ENCODE results near the gene PKIG. TPM values are rescaled to one million over a fixed set of nuclear protein-coding genes. Genes with fewer than 3 reads are reported as not detected.

The PKIG gene
- total RNA-seq, 2 experiments from 2014 or later, result 2.1 to 2.2 TPM

DNA sequence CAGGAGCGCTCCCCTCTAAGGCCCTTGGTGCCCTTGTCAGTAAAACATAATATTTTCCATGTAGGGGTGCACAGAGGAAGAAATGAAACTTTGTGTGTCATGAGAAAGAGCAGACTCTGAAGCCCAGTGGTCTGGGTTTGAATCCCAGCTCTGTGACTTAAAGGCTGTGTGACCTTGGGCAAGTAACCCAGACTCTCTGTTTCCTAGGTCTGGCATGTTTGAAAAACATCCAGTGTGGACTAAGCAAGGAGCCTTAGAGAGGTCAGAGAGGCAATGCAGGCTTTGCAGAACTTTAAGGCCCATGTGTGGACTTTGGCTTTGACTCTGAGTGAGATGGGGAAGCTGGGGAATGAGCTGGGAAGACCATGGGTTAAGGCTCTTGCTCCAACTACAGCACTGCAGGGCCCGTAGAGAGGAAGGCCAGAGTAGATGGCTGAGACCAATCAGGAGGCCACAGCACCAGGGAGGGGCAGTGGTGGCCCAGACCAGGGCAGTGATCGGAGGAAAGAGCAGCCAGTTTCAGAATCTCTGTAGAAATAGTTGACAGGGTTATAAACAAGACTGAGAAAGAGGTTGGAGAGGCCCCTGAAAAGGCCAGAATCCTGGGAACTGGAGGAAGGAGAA lies 50.9 kb downstream of the PKIG start:
- H3K4me1 Mint-ChIP-seq (ENCODE audit: low read depth), result no peaks in the 10 kb centered on the region
- H3K27me3 Mint-ChIP-seq (ENCODE audit: low read depth), result no peaks in the 10 kb centered on the region
- DNase-seq (no peak), ATAC-seq (no peak)
- ChIA-PET CTCF (no interaction called here), POLR2A (no interaction called here)
- H3K36me3 Mint-ChIP-seq (ENCODE audit: low read depth), result peaks cover 55% of the 10 kb centered on the region
- peak overlapping the region; percentile 47 for H3K27ac Mint-ChIP-seq
- no peak overlapping the region for H3K4me3 Mint-ChIP-seq
- H3K9me3 Mint-ChIP-seq (ENCODE audit: insufficient read depth), result no peaks in the 10 kb centered on the region

DNA sequence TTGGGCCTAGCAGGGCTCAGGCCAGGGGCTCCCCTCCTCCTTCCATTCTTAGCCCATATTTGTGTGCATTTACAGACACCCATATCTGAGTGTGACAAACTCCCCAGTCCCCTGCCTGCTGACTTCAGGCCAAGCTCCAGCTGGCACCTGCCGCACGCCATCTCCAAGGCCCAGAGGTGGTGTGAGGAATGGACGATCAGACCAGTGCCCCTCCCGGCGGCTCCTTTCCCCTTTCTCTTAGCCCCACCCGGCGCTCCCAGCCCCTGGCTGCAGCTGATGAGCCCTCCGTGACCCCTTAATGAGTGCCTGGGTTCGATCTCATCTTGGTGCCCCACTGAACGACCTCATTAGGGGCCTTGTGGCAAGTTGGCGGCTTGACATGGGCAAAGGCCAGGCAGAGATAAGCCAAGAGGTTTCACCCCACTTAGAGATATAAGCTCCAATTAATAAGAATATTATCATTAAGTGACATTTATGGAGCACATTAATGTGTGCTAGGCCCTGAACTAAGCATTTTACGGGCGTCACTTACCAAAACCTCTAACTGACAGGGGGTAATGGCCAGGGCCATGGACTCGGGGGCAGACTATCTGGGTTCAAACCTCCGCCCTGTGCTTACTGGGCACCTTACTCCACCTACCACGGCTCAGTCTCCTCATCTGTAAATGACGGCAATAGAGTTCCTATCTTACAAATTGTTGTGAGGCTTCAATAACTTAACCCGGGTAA lies 51.7 kb downstream of the PKIG start:
- DNase-seq, result no peak
- Mint-ChIP-seq H3K36me3 (ENCODE audit: low read depth) (peaks cover 58% of the 10 kb centered on the region), H3K9me3 (ENCODE audit: insufficient read depth) (no peaks in the 10 kb centered on the region), H3K4me3 (no peak overlapping the region), H3K4me1 (ENCODE audit: low read depth) (peaks cover 2% of the 10 kb centered on the region), H3K27me3 (ENCODE audit: low read depth) (no peaks in the 10 kb centered on the region), H3K27ac (no peak overlapping the region)
- ChIA-PET CTCF (no interaction called here), POLR2A (no interaction called here)
- ATAC-seq, result no peak

DNA sequence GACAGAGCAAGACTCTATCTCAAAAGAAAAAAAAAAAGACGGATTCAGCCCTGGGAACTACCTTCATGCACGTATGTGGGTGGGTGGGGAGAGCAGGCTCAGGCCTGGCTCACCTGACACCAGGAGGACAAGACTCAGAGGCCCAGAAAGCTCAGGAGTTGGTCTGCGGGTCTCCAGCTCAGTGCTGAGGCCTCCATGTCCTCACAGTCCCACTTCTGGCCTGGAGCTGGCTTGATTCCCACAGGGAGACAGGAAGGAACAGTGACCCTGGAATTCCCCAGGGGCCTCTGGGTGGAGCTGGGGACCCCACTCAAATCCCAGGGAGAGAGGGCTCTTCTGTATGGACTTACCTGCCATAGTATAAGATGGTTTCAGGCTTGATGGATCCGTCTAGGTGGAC lies 53.5 kb downstream of the PKIG start:
- no peaks in the 10 kb centered on the region for H3K9me3 Mint-ChIP-seq (ENCODE audit: insufficient read depth)
- DNase-seq (no peak), ATAC-seq (no peak)
- CTCF ChIA-PET, result interaction anchor here (0.9 to 1.6 kb wide), 3 partner anchors 15 to 48 kb away, joined by 3 to 6 read pairs (median 5); partner anchors contain the start of gene ADA
- H3K4me3 Mint-ChIP-seq, result no peak overlapping the region
- no peaks in the 10 kb centered on the region for H3K27me3 Mint-ChIP-seq (ENCODE audit: low read depth)
- H3K36me3 Mint-ChIP-seq (ENCODE audit: low read depth), result peaks cover 65% of the 10 kb centered on the region
- H3K27ac Mint-ChIP-seq, result peak overlapping the region; percentile 12
- POLR2A ChIA-PET, result interaction anchor here (0.6 to 1.1 kb wide), 3 partner anchors 9 to 37 kb away, joined by 3 to 5 read pairs (median 3); no protein-coding TSS in a partner anchor
- H3K4me1 Mint-ChIP-seq (ENCODE audit: low read depth), result peaks cover 12% of the 10 kb centered on the region

DNA sequence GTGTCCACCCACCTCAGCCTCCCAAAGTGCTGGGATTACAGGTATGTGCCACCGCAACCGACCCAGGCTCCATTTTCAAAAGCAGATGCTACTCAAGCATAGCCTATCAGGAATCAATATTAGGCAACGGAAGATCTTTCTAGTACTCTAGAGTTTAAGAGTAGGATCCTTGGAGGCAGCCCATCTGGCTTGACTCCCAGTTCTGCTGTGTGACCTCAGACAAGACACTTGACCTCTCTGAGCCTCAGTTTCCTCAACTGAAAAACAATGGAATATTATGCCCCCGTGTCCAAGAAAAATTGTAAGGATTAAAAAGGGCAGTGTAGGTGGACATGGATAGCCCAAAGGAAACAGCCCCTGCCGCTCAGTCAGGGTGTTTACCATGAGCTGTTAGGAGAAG lies 54.7 kb downstream of the PKIG start:
- no peak for DNase-seq
- Mint-ChIP-seq H3K27me3 (ENCODE audit: low read depth) (no peaks in the 10 kb centered on the region), H3K4me1 (ENCODE audit: low read depth) (peaks cover 23% of the 10 kb centered on the region), H3K27ac (no peak overlapping the region), H3K9me3 (ENCODE audit: insufficient read depth) (no peaks in the 10 kb centered on the region), H3K36me3 (ENCODE audit: low read depth) (peaks cover 63% of the 10 kb centered on the region), H3K4me3 (no peak overlapping the region)
- POLR2A ChIA-PET, result interaction anchor here (0.9 kb wide), 1 partner anchor 125 kb away, joined by 3 read pairs; no protein-coding TSS in a partner anchor
- ATAC-seq, result no peak
- CTCF ChIA-PET, result interaction anchor here (0.6 to 2.5 kb wide), 4 partner anchors 10 to 48 kb away, joined by 3 to 8 read pairs (median 3); no protein-coding TSS in a partner anchor

DNA sequence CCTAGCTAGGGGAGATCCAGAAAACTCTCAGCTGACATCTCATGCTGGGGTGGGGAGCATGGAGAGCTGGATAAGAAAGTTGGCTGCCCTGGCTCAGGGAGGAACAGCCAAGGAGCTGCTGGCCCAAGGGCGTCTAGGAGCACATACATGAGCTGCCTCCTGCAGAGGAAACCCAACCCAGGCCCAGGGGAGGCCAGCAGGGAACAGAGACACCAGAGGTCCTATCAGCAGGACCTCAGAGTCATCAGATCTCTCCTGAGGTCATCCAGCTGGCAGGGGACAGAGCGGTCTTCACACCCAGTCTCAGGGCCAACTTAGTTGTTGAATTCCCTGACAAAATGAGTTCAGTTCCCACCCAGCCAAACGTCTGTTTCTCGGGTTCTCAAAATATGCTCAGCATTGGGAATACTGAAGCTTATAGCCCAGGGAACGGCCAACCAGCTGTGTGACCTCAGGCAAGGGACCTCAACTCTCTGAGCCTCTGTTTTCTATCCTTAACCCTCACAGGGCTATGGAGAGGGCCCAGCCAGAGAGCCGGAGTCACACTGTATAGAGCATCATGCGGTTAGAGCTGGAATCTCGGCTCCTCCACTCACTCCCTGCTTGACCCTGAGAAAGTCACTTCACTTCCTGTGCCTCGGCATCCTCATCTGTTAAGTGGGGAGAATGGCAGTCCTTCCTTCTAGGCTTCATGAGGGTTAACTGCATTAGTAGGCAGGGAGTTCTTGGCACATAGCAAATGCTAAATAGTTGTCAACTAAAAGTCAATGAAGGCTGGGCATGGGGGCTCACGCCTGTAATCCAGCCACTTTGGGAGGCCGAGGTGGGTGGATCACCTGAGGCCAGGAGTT lies 55.4 kb downstream of the PKIG start:
- Mint-ChIP-seq H3K36me3 (ENCODE audit: low read depth) (peaks cover 67% of the 10 kb centered on the region), H3K27ac (no peak overlapping the region), H3K4me3 (no peak overlapping the region), H3K9me3 (ENCODE audit: insufficient read depth) (no peaks in the 10 kb centered on the region), H3K4me1 (ENCODE audit: low read depth) (peaks cover 30% of the 10 kb centered on the region), H3K27me3 (ENCODE audit: low read depth) (no peaks in the 10 kb centered on the region)
- no peak for ATAC-seq
- POLR2A ChIA-PET, result interaction anchor here (0.9 kb wide), 1 partner anchor 126 kb away, joined by 3 read pairs; no protein-coding TSS in a partner anchor
- CTCF ChIA-PET, result interaction anchor here (0.6 to 2.5 kb wide), 4 partner anchors 9 to 47 kb away, joined by 3 to 8 read pairs (median 3); no protein-coding TSS in a partner anchor
- no peak for DNase-seq

DNA sequence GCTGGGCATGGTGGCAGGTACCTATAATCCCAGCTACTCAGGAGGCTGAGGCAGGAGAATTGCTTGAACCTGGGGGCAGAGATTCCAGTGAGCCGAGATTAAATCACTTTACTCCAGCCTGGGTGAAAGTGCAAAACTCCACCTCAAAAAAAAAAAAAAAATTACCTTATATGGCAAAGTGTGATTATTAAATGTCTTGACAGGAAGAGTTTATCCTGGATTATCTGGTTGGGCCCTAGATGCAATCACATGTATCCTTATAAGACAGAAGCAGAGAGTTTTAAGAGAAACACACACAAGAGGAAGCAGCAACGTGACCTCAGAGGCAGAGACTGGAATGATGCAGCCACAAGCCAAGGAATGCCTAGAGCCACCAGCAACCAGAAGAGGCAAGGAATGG lies 58.1 kb downstream of the PKIG start:
- H3K36me3 Mint-ChIP-seq (ENCODE audit: low read depth), result peaks cover 60% of the 10 kb centered on the region
- no peak for ATAC-seq
- H3K4me3 Mint-ChIP-seq, result no peak overlapping the region
- DNase-seq, result no peak
- ChIA-PET CTCF (interaction anchor here (1.6 kb wide), 1 partner anchor 30 kb away, joined by 5 read pairs; no protein-coding TSS in a partner anchor), POLR2A (no interaction called here)
- no peaks in the 10 kb centered on the region for H3K9me3 Mint-ChIP-seq (ENCODE audit: insufficient read depth)
- peak overlapping the region; percentile 41 for H3K27ac Mint-ChIP-seq
- H3K4me1 Mint-ChIP-seq (ENCODE audit: low read depth), result peaks cover 58% of the 10 kb centered on the region
- no peaks in the 10 kb centered on the region for H3K27me3 Mint-ChIP-seq (ENCODE audit: low read depth)

DNA sequence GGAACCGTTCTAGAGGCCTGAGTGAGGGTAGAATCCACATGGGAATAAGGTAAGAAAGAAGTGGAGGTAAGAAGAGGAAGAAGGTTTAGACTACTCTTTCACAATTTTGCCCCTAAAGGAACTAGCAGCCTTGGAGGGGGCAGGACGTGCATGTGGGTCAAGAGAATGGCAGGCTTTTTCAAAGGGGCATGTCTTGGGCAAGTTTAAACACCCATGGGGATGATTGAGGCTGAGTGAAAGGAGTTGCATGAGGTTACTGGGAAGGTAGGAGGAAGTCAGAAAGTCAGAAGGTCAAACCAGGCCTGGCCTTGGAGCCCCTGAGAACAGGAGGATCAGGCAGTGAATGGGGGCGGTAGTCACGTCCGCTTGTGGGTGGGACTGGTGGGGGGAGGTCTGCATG lies 58.9 kb downstream of the PKIG start:
- POLR2A ChIA-PET, result no interaction called here
- Mint-ChIP-seq H3K36me3 (ENCODE audit: low read depth) (peaks cover 58% of the 10 kb centered on the region), H3K4me3 (no peak overlapping the region), H3K4me1 (ENCODE audit: low read depth) (peaks cover 66% of the 10 kb centered on the region), H3K9me3 (ENCODE audit: insufficient read depth) (no peaks in the 10 kb centered on the region), H3K27me3 (ENCODE audit: low read depth) (no peaks in the 10 kb centered on the region), H3K27ac (peak overlapping the region; percentile 89)
- DNase-seq (no peak), ATAC-seq (no peak)
- CTCF ChIA-PET, result interaction anchor here (1.1 to 11.1 kb wide), 4 partner anchors 32 to 120 kb away, joined by 4 to 150 read pairs (median 10); no protein-coding TSS in a partner anchor

DNA sequence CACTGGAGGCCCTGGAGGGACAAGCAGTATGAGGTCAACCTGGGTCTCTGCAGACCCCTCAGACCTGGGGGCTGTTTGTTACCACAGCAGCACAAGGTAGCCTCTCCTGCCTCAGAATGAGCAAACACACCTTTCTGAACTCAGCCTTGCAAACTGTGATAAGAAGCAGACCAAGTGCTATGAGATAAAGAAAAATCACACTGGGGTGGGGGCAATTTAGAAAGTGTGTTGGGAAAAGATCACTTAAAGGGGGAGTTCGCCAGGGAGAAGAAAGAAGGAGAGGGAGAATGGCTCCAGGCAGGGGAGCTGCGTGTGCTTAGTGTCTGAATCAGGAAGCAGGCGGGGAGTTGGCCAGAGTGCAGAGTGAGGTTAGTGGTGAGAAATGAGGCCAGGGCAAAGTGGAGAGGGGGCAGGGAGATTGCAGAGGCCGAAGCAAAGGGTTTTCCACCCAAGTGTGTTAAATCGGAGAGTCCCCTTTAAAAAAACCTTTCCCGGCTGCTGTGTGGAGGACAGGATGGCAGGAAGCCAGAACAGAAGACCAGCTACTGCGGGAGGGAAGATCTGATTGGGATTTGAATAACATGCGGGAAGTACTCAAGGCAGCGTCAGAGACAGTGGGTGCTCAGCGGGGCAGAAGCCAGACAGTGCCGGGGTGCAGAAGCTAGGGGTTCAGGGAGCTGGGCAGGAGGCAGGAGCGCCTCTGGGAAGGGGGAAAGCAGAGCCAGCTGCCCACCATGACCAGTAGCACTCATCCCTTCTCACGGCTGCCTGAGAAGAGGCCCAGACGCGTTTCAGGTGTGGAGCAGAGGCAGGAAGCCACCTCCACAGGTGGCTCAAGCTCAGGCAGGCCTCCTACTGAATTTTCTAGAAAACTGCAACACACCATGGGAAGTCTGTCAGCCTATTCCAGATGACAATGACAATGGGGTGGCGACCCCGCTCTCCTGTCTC lies 60.1 kb downstream of the PKIG start:
- peak overlapping the region; percentile 99 for H3K27ac Mint-ChIP-seq
- POLR2A ChIA-PET, result interaction anchor here (0.9 to 1.7 kb wide), 5 partner anchors 14 to 243 kb away, joined by 3 to 6 read pairs (median 3); partner anchors contain the start of gene YWHAB
- no peaks in the 10 kb centered on the region for H3K27me3 Mint-ChIP-seq (ENCODE audit: low read depth)
- H3K36me3 Mint-ChIP-seq (ENCODE audit: low read depth), result peaks cover 59% of the 10 kb centered on the region
- H3K4me1 Mint-ChIP-seq (ENCODE audit: low read depth), result peaks cover 77% of the 10 kb centered on the region
- no peaks in the 10 kb centered on the region for H3K9me3 Mint-ChIP-seq (ENCODE audit: insufficient read depth)
- peak overlapping the region; percentile 57 for H3K4me3 Mint-ChIP-seq
- ATAC-seq (peak; percentile 18), DNase-seq (peak; percentile 59)
- CTCF ChIA-PET, result interaction anchor here (0.9 to 11.1 kb wide), 7 partner anchors 12 to 167 kb away, joined by 3 to 150 read pairs (median 5); partner anchors contain the start of gene TTPAL

DNA sequence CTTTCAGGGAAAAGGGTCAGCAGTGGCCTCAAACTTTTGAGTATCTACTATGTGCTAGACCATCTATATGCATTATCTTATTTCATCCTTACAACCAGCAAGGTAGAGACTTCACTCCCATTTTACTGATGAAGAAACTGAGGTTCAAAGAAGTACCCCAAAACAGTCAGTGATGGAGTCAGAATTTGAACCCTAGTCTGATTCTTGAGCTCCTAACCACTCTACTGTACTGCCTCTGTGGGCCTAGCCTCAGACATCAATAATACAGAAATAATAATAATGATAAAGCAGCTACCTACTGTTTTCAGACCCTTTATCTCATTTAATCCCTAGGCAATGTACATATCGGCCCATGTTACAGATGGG lies 60.8 kb downstream of the PKIG start:
- ATAC-seq (no peak), DNase-seq (no peak)
- no peaks in the 10 kb centered on the region for H3K9me3 Mint-ChIP-seq (ENCODE audit: insufficient read depth)
- H3K27ac Mint-ChIP-seq, result peak overlapping the region; percentile 99
- H3K4me1 Mint-ChIP-seq (ENCODE audit: low read depth), result peaks cover 84% of the 10 kb centered on the region
- peaks cover 58% of the 10 kb centered on the region for H3K36me3 Mint-ChIP-seq (ENCODE audit: low read depth)
- H3K27me3 Mint-ChIP-seq (ENCODE audit: low read depth), result no peaks in the 10 kb centered on the region
- POLR2A ChIA-PET, result interaction anchor here (0.9 to 1.7 kb wide), 5 partner anchors 14 to 242 kb away, joined by 3 to 6 read pairs (median 3); partner anchors contain the start of gene YWHAB
- peak overlapping the region; percentile 57 for H3K4me3 Mint-ChIP-seq
- CTCF ChIA-PET, result interaction anchor here (1.1 to 11.1 kb wide), 5 partner anchors 12 to 167 kb away, joined by 3 to 150 read pairs (median 6); partner anchors contain the start of gene TTPAL

DNA sequence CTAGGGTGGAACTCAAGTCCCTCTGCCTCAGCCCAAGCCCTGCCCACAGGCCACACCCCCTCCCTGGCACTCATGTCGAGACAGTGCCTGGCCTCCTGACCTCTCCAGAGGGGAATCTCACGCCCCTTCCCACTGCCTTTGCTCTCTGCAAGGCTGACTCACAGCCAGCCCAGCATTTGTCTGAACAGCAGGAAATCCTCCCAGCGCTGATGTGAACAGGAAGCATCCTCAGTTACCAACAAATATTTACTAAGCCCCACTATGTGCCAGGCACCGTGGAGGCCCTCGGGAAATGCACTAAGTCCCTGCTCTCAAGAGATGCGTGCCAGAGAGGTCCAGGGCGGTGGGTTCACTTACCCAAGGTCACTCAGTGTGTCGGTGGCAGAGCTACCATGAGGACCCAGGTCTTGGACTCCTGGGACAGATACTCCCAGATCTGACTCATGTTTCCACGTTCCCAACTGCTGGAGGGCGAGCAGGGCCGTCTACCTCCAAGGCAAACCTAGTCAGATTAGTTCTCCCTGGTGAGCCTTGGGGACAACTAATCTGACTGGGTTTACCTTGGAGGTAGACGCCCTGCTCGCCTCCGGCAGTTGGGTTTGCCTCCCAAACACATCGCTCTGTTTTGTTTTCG lies 61.3 kb downstream of the PKIG start:
- CTCF ChIA-PET, result interaction anchor here (1.1 to 11.1 kb wide), 4 partner anchors 29 to 168 kb away, joined by 5 to 150 read pairs (median 10); partner anchors contain the start of gene TTPAL
- H3K27ac Mint-ChIP-seq, result peak overlapping the region; percentile 99
- no peaks in the 10 kb centered on the region for H3K27me3 Mint-ChIP-seq (ENCODE audit: low read depth)
- H3K4me1 Mint-ChIP-seq (ENCODE audit: low read depth), result peaks cover 89% of the 10 kb centered on the region
- no peaks in the 10 kb centered on the region for H3K9me3 Mint-ChIP-seq (ENCODE audit: insufficient read depth)
- DNase-seq (peak; percentile 68), ATAC-seq (peak; percentile 37)
- POLR2A ChIA-PET, result interaction anchor here (1.1 to 1.2 kb wide), 2 partner anchors 33 to 39 kb away, joined by 3 to 7 read pairs; no protein-coding TSS in a partner anchor
- H3K36me3 Mint-ChIP-seq (ENCODE audit: low read depth), result peaks cover 61% of the 10 kb centered on the region
- peak overlapping the region; percentile 63 for H3K4me3 Mint-ChIP-seq
